IPS-18c (cell line): Measurements from ENCODE around the gene IRF5.
"Not testable (repeated sequence)": the region's sequence is repeated elsewhere in the genome, so short reads cannot be mapped to it uniquely, and the experiment has no call there.

Experiments
- H3K4me3 ChIP-seq: 2 replicates; pipeline ENCODE4 v1.7.0; 2013; ENCODE audit warnings: low read depth, mild to moderate bottlenecking, low read length, moderate library complexity; ENCODE audit not compliant: insufficient read depth
- H3K9me3 ChIP-seq: one replicate; pipeline ENCODE4 v1.6.1; 2013; ENCODE audit warnings: mild to moderate bottlenecking, low read length, moderate library complexity; ENCODE audit not compliant: control insufficient read depth, insufficient read depth

IRF5 gene

DNA sequence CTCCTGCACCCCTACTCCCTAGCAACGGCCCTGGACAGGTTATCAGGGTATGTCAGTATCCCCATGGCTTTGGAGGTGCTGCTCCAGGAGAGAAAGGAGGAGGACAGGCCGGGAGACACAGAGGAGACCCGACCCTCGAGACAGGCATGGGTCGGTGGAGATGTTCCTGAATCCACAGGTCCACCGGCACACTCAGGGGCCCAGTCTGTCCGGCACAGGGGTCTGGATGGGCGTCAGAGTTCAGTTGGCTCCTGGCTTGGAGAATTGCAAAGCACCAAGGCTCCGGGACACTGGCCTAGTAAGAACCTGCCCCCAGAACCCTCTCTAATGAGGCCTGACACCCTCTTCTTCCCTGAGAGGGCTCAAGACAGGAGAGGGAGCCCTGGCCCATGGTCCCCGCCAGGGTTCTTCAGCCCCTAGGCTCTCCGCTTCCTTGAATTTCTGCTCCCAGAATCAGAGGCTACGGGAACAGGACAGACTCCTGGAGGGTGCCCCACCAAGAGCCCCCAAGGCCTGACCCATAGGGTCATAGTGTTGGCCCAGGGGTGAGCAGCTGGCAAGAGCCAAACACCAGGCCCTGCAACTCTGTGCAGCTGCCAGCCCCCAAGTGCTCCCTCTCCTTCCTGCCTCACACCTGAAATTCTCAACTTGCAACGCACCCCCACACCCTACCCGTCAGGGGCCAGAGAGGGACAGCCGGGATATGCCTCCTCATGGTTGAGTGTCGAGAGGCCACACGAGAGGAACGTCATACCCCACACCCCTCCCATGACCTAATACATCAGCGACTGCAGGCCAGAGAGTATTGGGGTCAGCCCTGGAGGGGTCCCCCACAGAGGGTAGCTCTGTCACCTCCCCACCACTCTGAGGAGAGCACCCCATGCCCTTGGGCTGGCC, 5.5 kb upstream of the IRF5 start:
- Histone ChIP-seq H3K9me3 (no peaks in the 10 kb centered on the region), H3K4me3 (no peak overlapping the region)

- Histone ChIP-seq H3K4me3 (no peak overlapping the region), H3K9me3 (no peaks in the 10 kb centered on the region)
Measured at GRCh38 chr7:128932862-128933179, 4.9 kb upstream of the IRF5 start.

GRCh38 chr7:128933180-128933891, 4.4 kb upstream of the IRF5 start:
- Histone ChIP-seq H3K4me3 (no peak overlapping the region), H3K9me3 (no peaks in the 10 kb centered on the region)

DNA sequence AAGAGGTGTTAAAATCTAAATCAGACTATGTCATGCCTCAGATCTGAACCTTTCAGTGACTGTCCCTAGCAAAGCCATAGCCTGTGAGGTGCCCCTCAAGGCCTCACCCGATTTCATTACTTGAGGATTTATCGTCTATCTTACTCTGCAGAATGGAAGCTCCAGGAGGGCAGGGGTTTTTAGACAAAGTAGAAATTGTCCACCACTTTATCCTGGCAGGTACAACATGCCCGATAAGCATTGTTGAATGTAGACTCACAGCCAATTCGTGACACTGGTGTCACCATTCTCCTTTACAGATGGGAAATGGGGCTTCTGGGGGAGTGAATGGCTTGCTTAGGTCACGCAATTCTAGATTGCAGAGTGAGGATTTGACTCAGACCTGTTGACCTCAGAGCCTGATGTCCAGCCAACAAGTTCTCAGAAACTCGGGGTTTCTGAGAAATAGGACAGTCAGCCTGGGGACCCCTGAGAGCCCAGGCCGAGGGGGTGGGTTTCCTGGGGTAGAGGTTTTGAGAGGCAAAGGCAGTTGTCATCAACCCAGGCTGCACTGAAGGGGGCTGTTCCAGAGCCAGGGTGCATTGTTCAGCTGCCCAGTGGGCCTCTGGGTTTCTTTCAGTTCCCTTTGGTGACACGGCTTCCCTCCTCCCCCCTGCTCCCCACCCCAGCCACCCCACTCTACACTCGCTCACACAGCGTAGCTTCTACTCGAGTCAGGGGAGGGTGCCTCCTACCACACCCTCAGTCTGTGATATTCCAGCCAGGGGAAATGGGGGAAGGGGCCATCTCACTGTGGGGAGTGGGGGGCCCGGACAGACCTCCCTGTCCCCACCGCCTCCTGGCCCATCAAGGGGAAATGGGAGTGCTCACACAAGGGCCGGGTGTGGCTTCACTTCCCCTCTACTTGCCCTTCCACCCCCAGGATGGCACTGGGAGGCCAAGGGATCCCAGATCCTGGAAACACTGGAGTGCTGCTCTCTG, 3.1 kb upstream of the IRF5 start:
- Histone ChIP-seq H3K4me3 (no peak overlapping the region), H3K9me3 (no peaks in the 10 kb centered on the region)

GRCh38 chr7:128935342-128935730, 2.4 kb upstream of the IRF5 start:
- Histone ChIP-seq H3K9me3 (no peaks in the 10 kb centered on the region), H3K4me3 (no peak overlapping the region)

GRCh38 chr7:128936798-128937197, 929 bp upstream of the IRF5 start:
- no peak overlapping the region for H3K4me3 ChIP-seq
- peaks cover 2% of the 10 kb centered on the region for H3K9me3 ChIP-seq

DNA sequence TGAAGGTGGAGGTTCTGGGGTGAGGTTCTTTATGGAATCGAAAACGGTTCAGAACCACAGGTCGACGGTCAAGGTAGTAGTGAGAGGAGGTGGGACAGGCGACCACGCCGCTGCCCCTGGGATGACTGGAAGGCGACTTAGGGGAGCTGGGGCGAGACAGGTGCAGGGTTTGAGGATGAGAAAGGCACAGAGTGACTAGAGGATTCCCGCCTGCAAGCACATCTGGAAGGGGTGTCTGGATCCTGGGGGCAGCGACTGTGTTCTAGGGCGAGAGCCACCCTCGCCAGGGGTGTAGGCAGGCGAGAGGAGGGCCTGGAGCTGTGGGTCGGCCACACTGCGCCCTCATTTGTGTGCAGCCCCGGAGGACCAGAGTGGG, 468 bp upstream of the IRF5 start:
- H3K9me3 ChIP-seq = peaks cover 2% of the 10 kb centered on the region
- peak overlapping the region; percentile 65 for H3K4me3 ChIP-seq

- Histone ChIP-seq H3K4me3 (peak overlapping the region; percentile 65), H3K9me3 (peaks cover 2% of the 10 kb centered on the region)
Measured at GRCh38 chr7:128938544-128939074, 882 bp downstream of the IRF5 start.

- no peak overlapping the region for H3K4me3 ChIP-seq
- peaks cover 2% of the 10 kb centered on the region for H3K9me3 ChIP-seq
Measured at GRCh38 chr7:128939075-128939860, 1.5 kb downstream of the IRF5 start.

GRCh38 chr7:128939861-128940410, 2.2 kb downstream of the IRF5 start:
- Histone ChIP-seq H3K9me3 (peaks cover 2% of the 10 kb centered on the region), H3K4me3 (no peak overlapping the region)

DNA sequence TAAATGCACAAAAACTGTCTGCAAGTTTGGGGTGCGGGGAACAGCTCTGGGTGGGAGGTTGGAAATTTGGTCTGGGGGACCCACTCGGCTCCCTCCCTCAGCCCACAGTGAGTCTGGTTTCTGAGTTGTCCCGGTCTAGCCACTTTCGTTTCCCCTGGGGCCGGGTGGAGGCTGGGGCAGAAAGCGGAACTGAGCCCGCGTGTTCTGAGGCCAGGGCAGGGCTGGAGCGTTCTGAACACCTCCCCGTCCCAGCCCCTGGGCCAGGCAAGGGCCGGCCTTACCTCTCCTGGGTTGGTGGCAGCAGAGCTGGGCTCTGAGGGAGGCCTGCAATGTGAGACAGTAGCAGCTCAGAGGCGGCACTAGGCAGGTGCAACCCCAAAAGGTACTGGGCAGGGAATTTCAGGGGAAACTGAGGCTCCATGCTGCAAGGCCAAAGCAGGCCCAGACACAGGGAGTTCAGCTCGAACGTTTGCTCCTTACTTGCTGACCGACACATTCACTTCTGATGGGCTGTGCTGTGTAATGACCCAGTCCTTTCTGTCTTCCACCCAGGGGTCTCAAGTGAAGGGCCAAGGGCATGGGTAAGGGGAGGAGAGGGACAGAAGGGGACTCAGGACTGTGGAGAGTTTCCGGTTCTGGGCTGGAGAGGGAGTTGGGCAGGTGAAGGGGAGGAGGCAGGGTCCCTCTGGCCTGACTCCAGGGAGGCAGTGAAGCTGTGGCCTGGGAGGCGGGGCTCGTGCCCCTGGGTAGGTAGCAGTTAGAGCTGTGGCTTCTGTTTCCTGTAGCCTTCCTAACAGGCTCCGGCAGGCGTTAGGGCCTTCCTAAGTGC, 3.0 kb downstream of the IRF5 start:
- Histone ChIP-seq H3K4me3 (no peak overlapping the region), H3K9me3 (peaks cover 2% of the 10 kb centered on the region)

GRCh38 chr7:128941323-128941890, 3.7 kb downstream of the IRF5 start:
- H3K9me3 ChIP-seq = peaks cover 2% of the 10 kb centered on the region
- H3K4me3 ChIP-seq = no peak overlapping the region

DNA sequence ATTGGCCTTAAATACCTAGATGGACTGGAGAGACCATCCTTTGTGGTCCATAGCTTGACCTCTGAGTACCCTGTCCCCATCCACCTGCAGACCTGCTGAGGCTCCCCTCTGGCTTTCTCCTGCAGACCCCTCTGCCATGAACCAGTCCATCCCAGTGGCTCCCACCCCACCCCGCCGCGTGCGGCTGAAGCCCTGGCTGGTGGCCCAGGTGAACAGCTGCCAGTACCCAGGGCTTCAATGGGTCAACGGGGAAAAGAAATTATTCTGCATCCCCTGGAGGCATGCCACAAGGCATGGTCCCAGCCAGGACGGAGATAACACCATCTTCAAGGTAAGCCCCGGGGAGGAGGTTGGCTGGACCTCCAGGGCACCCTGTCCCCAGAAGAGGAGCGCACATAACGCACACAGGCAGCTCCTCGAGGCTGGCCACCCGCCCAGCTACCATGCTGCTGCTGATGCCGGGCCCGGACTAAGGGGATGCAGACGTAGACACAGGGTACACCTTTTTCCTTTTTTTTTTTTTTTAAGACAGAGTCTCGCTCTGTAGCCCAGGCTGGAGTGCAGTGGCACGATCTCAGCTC, 4.3 kb downstream of the IRF5 start:
- Histone ChIP-seq H3K4me3 (no peak overlapping the region), H3K9me3 (peaks cover 2% of the 10 kb centered on the region)

DNA sequence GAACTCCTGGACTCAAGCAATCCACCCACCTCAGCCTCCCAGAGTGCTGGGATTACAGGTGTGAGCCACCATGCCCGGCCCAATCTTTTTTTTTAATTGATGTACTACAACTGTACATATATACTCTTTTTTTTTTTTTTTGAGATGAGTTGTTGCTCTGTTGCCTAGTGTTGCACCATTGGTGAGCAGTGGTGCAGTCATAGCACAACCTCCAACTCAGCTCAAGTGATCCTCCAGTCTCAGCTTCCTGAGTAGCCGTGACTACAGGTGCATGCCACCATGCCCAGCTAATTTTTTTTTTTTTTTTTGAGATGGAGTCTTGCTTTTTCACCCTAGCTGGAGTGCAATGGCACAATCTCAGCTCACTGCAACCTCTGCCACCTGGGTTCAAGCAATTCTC, 5.5 kb downstream of the IRF5 start:
- not testable (repeated sequence) for H3K9me3 ChIP-seq, H3K4me3 ChIP-seq
